ENCODE results near the gene CIAO3.

Gene CIAO3

GRCh38 chr16:775236-775796, 34.5 kb upstream of the CIAO3 start:
- FAIRE-seq = no peak

GRCh38 chr16:774086-775001, 33.5 kb upstream of the CIAO3 start:
- no peak for FAIRE-seq

- FAIRE-seq = no peak
Measured at GRCh38 chr16:772959-773358, 32.2 kb upstream of the CIAO3 start.

- no peak for FAIRE-seq
Measured at GRCh38 chr16:770411-770810, 29.6 kb upstream of the CIAO3 start.

GRCh38 chr16:769934-770333, 29.1 kb upstream of the CIAO3 start:
- FAIRE-seq = no peak

- no peak for FAIRE-seq
Measured at GRCh38 chr16:769184-769784, 28.5 kb upstream of the CIAO3 start.

- no peak for FAIRE-seq
Measured at GRCh38 chr16:768428-768827, 27.6 kb upstream of the CIAO3 start.

- no peak for FAIRE-seq
Measured at GRCh38 chr16:767743-768235, 27.0 kb upstream of the CIAO3 start.

- FAIRE-seq = no peak
Measured at GRCh38 chr16:766820-767640, 26.2 kb upstream of the CIAO3 start.

- FAIRE-seq = no peak
Measured at GRCh38 chr16:766008-766819, 25.4 kb upstream of the CIAO3 start.

GRCh38 chr16:765488-765865, 24.7 kb upstream of the CIAO3 start:
- no peak for FAIRE-seq

- FAIRE-seq = no peak
Measured at GRCh38 chr16:764848-765487, 24.2 kb upstream of the CIAO3 start.

- FAIRE-seq = no peak
Measured at GRCh38 chr16:764184-764750, 23.5 kb upstream of the CIAO3 start.

- no peak for FAIRE-seq
Measured at GRCh38 chr16:763369-764183, 22.8 kb upstream of the CIAO3 start.

- no peak for FAIRE-seq
Measured at GRCh38 chr16:762595-763268, 21.9 kb upstream of the CIAO3 start.

GRCh38 chr16:761625-762513, 21.1 kb upstream of the CIAO3 start:
- no peak for FAIRE-seq

GRCh38 chr16:760545-761343, 19.9 kb upstream of the CIAO3 start, which contains the start of gene MSLN:
TSS of gene MSLN (plus strand) at chr16:760734. CDS start at chr16:762681, 1,947 bp downstream.
- FAIRE-seq = no peak

GRCh38 chr16:760065-760464, 19.3 kb upstream of the CIAO3 start:
- no peak for FAIRE-seq
